Measurements from ENCODE around the gene KIF26A.

KIF26A gene

DNA sequence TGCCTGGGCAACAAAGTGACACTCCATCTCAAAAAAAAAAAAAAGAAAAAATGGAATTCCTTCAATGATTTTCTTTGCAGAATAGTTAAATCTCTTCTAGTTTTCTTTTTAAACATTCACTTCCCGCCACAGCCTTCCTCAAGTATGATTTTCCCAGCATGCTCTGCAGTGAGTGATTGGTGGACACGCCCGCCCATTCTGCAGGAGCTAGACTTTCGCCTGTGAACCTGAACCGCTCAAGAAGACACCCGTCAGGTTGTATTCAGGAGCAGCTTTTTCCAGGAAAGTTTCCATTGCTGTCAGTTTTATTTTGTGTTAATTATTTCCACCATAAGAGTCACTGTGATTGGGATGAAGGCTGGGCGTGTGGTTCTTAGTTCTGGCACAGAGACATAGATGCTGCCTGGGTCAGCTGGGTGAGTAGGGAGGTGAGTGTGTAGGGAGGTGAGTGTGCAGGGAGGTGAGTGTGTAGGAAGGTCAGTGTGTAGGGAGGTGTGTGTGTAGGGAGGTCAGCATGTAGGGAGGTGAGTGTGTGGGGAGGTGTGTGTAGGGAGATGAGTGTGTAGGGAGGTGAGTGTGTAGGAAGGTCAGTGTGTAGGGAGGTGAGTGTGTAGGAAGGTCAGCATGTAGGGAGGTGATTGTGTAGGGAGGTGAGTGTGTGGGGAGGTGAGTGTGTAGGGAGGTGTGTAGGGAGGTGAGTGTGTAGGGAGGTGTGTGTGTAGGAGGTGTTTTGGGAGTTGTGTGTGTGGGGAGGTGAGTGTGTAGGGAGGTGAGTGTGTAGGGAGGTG, 76.2 kb downstream of the KIF26A start:
- TF ChIP-seq, protein P1, sequence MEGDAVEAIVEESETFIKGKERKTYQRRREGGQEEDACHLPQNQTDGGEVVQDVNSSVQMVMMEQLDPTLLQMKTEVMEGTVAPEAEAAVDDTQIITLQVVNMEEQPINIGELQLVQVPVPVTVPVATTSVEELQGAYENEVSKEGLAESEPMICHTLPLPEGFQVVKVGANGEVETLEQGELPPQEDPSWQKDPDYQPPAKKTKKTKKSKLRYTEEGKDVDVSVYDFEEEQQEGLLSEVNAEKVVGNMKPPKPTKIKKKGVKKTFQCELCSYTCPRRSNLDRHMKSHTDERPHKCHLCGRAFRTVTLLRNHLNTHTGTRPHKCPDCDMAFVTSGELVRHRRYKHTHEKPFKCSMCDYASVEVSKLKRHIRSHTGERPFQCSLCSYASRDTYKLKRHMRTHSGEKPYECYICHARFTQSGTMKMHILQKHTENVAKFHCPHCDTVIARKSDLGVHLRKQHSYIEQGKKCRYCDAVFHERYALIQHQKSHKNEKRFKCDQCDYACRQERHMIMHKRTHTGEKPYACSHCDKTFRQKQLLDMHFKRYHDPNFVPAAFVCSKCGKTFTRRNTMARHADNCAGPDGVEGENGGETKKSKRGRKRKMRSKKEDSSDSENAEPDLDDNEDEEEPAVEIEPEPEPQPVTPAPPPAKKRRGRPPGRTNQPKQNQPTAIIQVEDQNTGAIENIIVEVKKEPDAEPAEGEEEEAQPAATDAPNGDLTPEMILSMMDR (IDR thresholded peaks at IDR 0.05; ENCODE audit: extremely low read depth, missing control alignments), result no peak
- DNase-seq (ENCODE audit: low spot score), result no peak

DNA sequence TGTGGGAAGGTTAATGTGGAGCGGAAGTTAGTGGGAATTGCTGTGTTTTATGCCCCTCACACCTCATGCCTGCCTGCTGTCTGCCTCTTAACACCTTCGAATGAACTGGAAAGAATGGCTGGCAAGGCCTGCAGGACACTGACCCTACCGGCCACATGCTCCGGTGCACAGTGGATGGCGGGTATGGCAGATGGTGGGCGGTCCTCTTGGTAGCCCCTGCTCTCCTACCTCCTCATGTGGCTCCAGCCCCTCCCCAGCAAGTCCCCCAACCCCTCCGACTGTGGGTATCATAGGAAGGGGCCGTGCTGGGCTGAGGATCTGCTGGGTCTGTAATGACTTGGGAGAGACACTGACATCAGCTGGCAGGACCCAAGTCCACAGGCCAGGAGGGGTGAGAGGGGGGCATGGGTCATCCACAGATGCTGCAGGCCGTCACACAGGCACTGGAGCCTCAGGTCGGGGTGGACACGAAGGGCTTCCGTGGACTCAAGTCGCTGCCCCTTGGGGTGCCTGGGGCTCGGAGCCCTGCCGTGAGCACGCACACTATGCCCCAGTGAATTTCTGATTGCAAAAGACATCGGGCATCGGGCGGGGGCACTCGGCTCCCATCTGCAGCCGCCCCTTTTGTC, 77.4 kb downstream of the KIF26A start:
- TF ChIP-seq, protein P1 (IDR thresholded peaks at IDR 0.05; ENCODE audit: extremely low read depth, missing control alignments), result no peak
- DNase-seq (ENCODE audit: low spot score), result no peak

DNA sequence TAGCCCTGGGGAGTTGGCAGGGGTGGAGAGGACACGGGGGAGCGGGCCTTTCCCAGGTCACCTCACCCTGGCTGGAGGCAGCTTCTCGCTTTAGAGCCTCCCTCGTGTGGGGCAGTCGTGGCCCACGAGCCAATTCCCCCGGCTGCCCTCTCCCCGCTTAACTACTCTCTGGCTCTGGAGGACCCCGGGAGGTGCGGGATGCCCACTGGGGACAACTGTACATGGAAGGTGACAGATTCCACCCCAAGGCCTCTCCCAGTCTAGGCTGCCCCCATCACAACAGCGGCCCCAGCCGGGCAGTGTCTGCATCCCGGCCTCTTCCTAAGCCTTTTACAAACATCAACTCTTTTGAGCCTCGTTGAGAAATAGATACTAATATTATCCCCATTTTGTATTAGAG, 78.1 kb downstream of the KIF26A start:
- no peak for DNase-seq (ENCODE audit: low spot score)
- TF ChIP-seq, protein P1 (IDR thresholded peaks at IDR 0.05; ENCODE audit: extremely low read depth, missing control alignments), result no peak

DNA sequence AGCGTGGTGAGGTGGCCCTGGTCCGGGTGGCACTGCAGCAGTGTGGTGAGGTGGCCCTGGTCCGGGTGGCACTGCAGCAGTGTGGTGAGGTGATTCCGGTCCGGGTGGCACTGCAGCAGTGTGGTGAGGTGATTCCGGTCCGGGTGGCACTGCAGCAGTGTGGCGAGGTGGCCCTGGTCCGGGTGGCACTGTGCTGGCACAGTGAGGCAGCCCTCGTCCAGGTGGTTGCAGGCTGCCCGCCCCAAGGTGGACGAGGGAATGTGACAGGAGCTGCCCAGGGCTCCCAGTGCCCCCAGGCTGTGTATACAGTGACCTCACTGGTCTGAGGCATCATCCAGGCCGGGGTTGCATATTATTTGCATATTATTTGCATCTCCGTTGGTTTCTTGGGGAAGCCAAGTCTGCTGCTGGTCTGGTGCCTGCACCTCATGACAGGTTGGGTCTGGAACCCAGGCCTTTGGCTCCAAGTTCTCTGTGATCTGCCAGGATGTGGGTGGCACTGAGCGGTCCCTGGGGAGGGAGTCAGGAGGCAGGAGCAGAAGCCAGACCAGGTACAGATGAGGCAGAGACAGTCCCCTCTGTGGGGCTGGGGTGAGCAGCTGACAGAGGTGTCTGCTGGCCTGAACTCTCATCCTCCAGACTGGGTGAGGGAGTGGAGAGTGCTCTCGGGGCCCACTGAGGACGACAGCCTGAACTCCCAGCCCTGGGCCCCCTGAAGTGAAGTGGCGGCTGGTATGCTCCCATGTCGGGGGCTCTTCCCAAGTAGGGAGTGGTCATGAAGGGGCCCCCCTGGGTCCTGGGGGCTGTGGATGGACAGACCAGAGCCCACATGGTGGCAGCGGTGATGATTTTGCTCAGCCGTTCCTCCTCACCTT, 79.3 kb downstream of the KIF26A start:
- DNase-seq (ENCODE audit: low spot score), result no peak
- TF ChIP-seq, protein P1 (IDR thresholded peaks at IDR 0.05; ENCODE audit: extremely low read depth, missing control alignments), result no peak

DNA sequence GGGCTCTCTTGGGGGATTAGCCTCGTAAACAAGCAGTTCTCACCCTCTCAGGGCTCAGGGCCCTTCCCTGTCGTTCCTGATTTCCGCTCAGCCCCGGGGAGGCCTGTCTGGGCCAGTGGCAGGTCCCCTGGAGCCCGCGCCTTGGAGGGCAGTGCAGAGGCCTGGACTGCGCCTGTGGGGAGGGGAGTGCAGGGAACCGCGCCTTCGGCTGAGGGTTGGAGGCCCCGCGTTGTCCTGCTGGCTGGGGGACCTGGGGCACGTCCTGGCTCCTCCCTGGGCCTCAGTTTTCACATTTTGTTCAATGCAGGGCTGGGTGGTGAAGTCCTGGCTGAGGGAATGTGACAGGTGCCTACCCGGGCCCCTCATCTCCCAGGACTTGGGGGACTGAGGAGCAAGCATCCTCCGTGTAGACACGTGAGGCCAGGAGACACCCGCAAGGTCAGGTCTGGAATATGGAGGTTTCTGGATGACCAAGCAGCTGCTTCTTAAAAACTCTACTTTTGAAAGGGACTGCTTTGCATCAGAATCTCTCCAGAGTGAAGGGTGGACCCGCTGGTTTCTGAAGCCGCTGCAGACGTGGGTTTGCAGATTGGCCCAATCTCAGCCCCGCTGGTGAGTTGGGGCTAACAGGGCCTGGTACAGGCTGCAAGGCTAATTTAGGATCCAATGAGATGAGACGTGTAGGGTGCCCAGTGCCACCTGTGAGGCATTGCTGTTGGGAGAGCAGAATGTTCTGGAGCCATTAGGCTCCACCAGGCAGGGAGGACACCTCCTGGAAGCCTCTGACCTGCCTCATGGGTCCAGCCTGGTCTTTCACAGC, 80.2 kb downstream of the KIF26A start:
- no peak for DNase-seq (ENCODE audit: low spot score)
- TF ChIP-seq, protein P1 (IDR thresholded peaks at IDR 0.05; ENCODE audit: extremely low read depth, missing control alignments), result no peak

DNA sequence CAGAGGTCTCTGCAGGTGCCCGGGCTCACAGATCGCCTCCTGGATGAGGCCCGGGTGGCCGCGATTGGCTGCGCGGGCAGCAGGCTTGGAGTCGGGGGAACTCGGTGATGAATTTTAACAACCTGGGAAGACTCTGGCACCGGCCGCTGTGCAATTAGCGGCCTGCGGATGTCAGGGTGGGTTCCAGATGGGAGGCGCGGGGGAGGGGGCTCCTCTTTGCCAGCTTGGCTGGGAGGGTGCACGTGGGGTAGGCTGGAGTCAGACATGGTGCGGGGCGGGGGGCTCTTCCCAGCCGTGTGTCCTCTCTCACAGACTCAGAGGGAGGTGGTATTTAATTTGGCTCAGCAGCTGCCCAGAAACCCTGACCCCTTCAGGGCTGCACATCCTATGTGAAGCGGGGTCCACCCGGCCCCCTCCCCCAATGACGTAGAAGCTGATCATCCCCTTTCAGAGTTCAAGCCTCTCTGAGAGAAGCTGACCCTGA, 81.4 kb downstream of the KIF26A start:
- TF ChIP-seq, protein P1 (IDR thresholded peaks at IDR 0.05; ENCODE audit: extremely low read depth, missing control alignments), result no peak
- no peak for DNase-seq (ENCODE audit: low spot score)
